ENCODE measurements around the gene DPEP3.
A peak's percentile ranks its signal among the peaks of the same experiment; 100 is the strongest.

The DPEP3 gene

DNA sequence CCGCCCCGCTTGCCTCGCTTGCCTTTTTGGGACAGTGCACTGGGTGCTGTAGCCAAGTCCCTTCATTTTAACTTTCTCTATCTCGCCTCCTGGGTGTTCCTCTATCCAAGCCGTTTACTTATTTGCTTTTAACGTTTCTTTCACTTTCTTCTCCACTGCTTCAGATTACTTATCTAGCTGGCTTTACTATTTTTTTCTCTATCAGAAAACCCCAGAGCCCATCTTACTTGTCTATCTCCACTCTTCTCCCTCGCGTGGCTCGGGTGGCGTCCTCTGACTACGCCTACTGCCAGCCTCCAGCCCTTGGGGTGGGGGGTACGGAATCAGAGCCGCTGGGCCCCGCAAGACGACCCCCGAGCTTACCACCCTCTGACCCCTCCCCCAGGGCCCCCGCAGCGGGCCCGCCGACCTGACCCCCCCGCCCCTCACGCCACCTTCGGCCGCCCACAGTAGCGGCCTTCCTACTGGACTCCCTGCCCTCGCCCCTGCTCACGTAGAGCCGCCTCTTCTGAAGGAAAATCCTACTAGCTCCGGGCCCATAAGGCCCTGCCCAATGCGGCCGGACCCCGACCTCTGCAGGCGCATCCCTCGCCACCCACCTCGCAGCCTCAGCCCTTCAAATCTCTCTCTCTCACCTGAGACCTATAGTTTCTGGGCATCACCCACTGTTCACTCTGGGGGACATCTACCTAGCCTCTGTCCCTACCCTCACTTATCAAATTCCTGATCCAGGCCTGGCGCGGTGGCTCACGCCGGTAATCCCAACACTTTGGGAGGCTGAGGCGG is 10.9 kb downstream of the DPEP3 start:
- peak; percentile 31 for DNase-seq

DNA sequence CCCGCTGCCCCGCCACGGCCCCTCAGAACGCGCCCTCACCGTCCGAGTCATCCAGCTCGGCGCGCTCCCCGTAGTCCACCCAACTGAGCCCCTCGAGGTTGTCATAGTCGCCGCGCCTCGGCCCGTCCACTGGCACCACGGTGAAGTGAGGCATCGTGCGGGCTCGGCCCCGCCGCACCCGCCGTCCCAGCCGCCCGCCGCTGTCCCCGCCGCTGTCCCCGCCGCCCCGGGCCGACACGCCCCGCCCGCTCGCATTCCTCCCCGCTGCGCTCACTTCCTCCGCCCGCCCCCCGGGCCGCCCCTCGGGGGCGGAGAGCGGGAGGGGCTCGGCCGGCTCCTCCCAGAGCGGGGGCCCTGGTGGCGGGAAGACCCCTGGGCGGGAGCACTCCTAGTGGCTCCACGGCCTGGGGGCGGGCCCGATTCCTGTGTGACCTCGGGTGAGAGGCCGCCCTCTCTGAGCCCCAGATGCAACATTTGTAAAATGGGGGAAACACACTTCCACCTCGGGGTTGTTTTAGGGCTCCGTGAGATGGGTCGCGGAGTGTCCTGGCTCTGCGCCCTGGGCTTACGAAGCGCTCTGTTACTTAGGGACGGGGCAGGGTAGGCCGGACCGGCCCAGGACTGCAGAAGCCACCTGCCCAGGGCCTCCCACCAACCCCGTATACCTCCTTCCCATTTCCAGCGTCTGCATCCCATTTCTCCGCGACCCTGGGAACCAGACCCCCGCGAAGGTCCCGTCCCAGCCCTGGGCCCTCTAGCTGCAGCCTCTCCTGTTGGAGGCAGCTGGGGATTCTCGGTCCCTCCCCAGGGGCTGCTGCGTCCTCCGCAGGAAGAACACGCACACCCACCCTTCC is 11.7 kb downstream of the DPEP3 start, which contains the start of gene SLC12A4:
Gene SLC12A4 (minus strand): TSS at position 238 of the 854 bp plus-strand sequence. CDS start 84 bp downstream, at position 154.
- peak within 1 kb of the TSS; percentile 83 for H3K27ac Mint-ChIP-seq
- H3K36me3 Mint-ChIP-seq (ENCODE audit: low read depth), result no peaks in the 10 kb centered on the region
- H3K4me3 Mint-ChIP-seq, result peak within 1 kb of the TSS; percentile 98
- TF ChIP-seq, protein P1, sequence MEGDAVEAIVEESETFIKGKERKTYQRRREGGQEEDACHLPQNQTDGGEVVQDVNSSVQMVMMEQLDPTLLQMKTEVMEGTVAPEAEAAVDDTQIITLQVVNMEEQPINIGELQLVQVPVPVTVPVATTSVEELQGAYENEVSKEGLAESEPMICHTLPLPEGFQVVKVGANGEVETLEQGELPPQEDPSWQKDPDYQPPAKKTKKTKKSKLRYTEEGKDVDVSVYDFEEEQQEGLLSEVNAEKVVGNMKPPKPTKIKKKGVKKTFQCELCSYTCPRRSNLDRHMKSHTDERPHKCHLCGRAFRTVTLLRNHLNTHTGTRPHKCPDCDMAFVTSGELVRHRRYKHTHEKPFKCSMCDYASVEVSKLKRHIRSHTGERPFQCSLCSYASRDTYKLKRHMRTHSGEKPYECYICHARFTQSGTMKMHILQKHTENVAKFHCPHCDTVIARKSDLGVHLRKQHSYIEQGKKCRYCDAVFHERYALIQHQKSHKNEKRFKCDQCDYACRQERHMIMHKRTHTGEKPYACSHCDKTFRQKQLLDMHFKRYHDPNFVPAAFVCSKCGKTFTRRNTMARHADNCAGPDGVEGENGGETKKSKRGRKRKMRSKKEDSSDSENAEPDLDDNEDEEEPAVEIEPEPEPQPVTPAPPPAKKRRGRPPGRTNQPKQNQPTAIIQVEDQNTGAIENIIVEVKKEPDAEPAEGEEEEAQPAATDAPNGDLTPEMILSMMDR (IDR thresholded peaks at IDR 0.05), result no peak
- H3K4me1 Mint-ChIP-seq, result peaks cover 60% of the 10 kb centered on the region
- peak; percentile 89 for DNase-seq
- H3K9me3 Mint-ChIP-seq, result no peaks in the 10 kb centered on the region
- H3K27me3 Mint-ChIP-seq (ENCODE audit: low read depth, poor library complexity), result peaks cover 15% of the 10 kb centered on the region

More for the DNA sequence above, 10.9 kb downstream of the DPEP3 start:
- Mint-ChIP-seq H3K27me3 (ENCODE audit: low read depth, poor library complexity) (peaks cover 18% of the 10 kb centered on the region), H3K4me3 (peak overlapping the region; percentile 86), H3K4me1 (peaks cover 57% of the 10 kb centered on the region), H3K9me3 (no peaks in the 10 kb centered on the region), H3K36me3 (ENCODE audit: low read depth) (no peaks in the 10 kb centered on the region), H3K27ac (peak overlapping the region; percentile 47)
- TF ChIP-seq, protein P1 (IDR thresholded peaks at IDR 0.05), result no peak

DNA sequence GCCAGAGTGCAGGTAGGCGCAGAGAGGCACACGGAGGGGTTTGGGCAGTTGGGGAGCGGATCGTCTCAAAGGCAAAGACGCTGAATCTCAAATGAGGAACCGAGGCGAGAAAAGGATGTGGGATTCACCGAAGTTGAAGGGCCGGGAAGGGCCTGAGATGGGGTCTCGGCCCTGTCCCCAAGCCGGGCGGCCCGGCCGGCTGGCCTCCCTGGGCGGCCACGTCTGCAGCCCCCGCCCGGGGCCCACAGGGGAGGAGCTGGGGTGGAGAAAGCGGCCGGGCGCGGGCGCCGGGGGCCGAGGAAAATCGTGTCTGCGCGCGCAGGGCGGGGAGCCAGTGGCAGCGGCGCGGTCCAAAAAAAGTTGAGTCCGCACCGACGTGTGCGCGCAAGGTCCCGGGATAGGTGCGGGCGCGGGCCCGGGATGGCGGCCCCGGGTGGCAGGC is 12.3 kb downstream of the DPEP3 start:
- H3K27ac Mint-ChIP-seq, result peak overlapping the region; percentile 83
- TF ChIP-seq, protein P1 (IDR thresholded peaks at IDR 0.05), result no peak
- peaks cover 2% of the 10 kb centered on the region for H3K36me3 Mint-ChIP-seq (ENCODE audit: low read depth)
- peak; percentile 67 for DNase-seq
- no peaks in the 10 kb centered on the region for H3K9me3 Mint-ChIP-seq
- peak overlapping the region; percentile 98 for H3K4me3 Mint-ChIP-seq
- H3K4me1 Mint-ChIP-seq, result peaks cover 62% of the 10 kb centered on the region
- peaks cover 15% of the 10 kb centered on the region for H3K27me3 Mint-ChIP-seq (ENCODE audit: low read depth, poor library complexity)

GRCh38 chr16:67967183-67967957 is 12.9 kb downstream of the DPEP3 start:
- peaks cover 66% of the 10 kb centered on the region for H3K4me1 Mint-ChIP-seq
- peak overlapping the region; percentile 83 for H3K27ac Mint-ChIP-seq
- no peaks in the 10 kb centered on the region for H3K9me3 Mint-ChIP-seq
- peaks cover 8% of the 10 kb centered on the region for H3K36me3 Mint-ChIP-seq (ENCODE audit: low read depth)
- no peak for DNase-seq
- peak overlapping the region; percentile 98 for H3K4me3 Mint-ChIP-seq
- TF ChIP-seq, protein P1 (IDR thresholded peaks at IDR 0.05), result no peak
- H3K27me3 Mint-ChIP-seq (ENCODE audit: low read depth, poor library complexity), result peaks cover 15% of the 10 kb centered on the region

DNA sequence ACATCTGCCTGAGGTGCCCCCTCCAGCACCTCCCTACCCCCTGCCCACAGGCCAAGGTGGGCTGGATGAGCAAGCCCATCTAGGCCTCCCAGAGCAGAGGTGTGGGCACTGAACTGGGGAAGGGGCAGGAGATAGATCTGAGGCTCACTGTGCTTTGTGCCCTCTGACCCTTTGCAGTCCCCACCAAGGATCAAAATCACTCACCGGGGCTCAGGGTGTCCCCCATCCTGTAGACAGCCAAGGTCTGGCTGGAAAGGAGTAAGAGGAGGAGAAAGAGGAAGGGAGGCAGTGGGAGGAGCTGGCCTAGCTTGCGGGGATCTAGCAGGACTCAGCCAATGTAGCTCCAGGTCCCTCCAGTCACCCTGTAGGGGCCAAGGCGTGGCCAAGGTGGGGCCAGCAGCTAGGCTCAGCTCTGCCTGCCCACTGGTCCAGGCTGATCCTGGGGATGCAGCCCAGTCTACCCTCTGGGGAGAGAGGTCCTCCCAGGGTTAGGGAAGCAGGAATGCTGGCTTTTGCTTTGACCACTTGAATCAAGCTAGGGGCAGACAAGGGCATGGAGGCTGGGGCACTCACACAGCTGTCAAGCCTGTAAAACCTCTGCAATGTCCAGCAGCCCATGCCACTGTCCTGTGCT is 13.6 kb downstream of the DPEP3 start:
- H3K27ac Mint-ChIP-seq, result peak overlapping the region; percentile 31
- H3K36me3 Mint-ChIP-seq (ENCODE audit: low read depth), result peaks cover 14% of the 10 kb centered on the region
- TF ChIP-seq, protein P1 (IDR thresholded peaks at IDR 0.05), result no peak
- H3K9me3 Mint-ChIP-seq, result no peaks in the 10 kb centered on the region
- peaks cover 18% of the 10 kb centered on the region for H3K27me3 Mint-ChIP-seq (ENCODE audit: low read depth, poor library complexity)
- DNase-seq, result no peak
- H3K4me1 Mint-ChIP-seq, result peaks cover 66% of the 10 kb centered on the region
- peak overlapping the region; percentile 98 for H3K4me3 Mint-ChIP-seq

Data from nephron progenitor cell (in vitro differentiated cells).